ENCODE results near the gene TNFRSF1B.

The TNFRSF1B gene

GRCh38 chr1:12196641-12197482 is 30.1 kb downstream of the TNFRSF1B start:
- no peak overlapping the region for H3K4me3 ChIP-seq (ENCODE audit: extremely low read depth, insufficient read depth, low read length, poor library complexity, severe bottlenecking)
- H3K9me3 ChIP-seq (ENCODE audit: control insufficient read depth, low read length): no peaks in the 10 kb centered on the region
- WGBS, 2 experiments (ENCODE audit: insufficient coverage in 2 of 2): 51 to 55% methylated on average over 15 to 16 of the region's 20 CpGs
- H3K27ac ChIP-seq (ENCODE audit: low read depth, low read length, severe bottlenecking): no peak overlapping the region
- no peaks in the 10 kb centered on the region for H3K36me3 ChIP-seq (ENCODE audit: control insufficient read depth, insufficient read depth, low read length)
- H3K4me1 ChIP-seq (ENCODE audit: control insufficient read depth, insufficient read depth, low read length, poor library complexity, severe bottlenecking): peaks cover 6% of the 10 kb centered on the region

GRCh38 chr1:12197483-12197880 is 30.7 kb downstream of the TNFRSF1B start:
- H3K36me3 ChIP-seq (ENCODE audit: control insufficient read depth, insufficient read depth, low read length): no peaks in the 10 kb centered on the region
- peaks cover 6% of the 10 kb centered on the region for H3K4me1 ChIP-seq (ENCODE audit: control insufficient read depth, insufficient read depth, low read length, poor library complexity, severe bottlenecking)
- H3K9me3 ChIP-seq (ENCODE audit: control insufficient read depth, low read length): no peaks in the 10 kb centered on the region
- H3K4me3 ChIP-seq (ENCODE audit: extremely low read depth, insufficient read depth, low read length, poor library complexity, severe bottlenecking): no peak overlapping the region
- 92 to 96% methylated on average over 2 to 3 of the region's 7 CpGs for WGBS, 2 experiments (ENCODE audit: insufficient coverage in 2 of 2)
- no peak overlapping the region for H3K27ac ChIP-seq (ENCODE audit: low read depth, low read length, severe bottlenecking)

- peaks cover 6% of the 10 kb centered on the region for H3K4me1 ChIP-seq (ENCODE audit: control insufficient read depth, insufficient read depth, low read length, poor library complexity, severe bottlenecking)
- H3K4me3 ChIP-seq (ENCODE audit: extremely low read depth, insufficient read depth, low read length, poor library complexity, severe bottlenecking): no peak overlapping the region
- H3K27ac ChIP-seq (ENCODE audit: low read depth, low read length, severe bottlenecking): no peak overlapping the region
- no peaks in the 10 kb centered on the region for H3K36me3 ChIP-seq (ENCODE audit: control insufficient read depth, insufficient read depth, low read length)
- H3K9me3 ChIP-seq (ENCODE audit: control insufficient read depth, low read length): no peaks in the 10 kb centered on the region
- 96 to 99% methylated on average over 7 of the region's 7 CpGs for WGBS, 2 experiments (ENCODE audit: insufficient coverage in 2 of 2)
These were observed 33.4 kb downstream of the TNFRSF1B start for GRCh38 chr1:12200208-12200607.

- no peak overlapping the region for H3K27ac ChIP-seq (ENCODE audit: low read depth, low read length, severe bottlenecking)
- no peaks in the 10 kb centered on the region for H3K9me3 ChIP-seq (ENCODE audit: control insufficient read depth, low read length)
- peaks cover 3% of the 10 kb centered on the region for H3K4me1 ChIP-seq (ENCODE audit: control insufficient read depth, insufficient read depth, low read length, poor library complexity, severe bottlenecking)
- H3K36me3 ChIP-seq (ENCODE audit: control insufficient read depth, insufficient read depth, low read length): no peaks in the 10 kb centered on the region
- H3K4me3 ChIP-seq (ENCODE audit: extremely low read depth, insufficient read depth, low read length, poor library complexity, severe bottlenecking): no peak overlapping the region
- WGBS, 2 experiments (ENCODE audit: insufficient coverage in 2 of 2): 94 to 96% methylated on average over 12 to 16 of the region's 18 CpGs
These were observed 34.8 kb downstream of the TNFRSF1B start for GRCh38 chr1:12201352-12202189.

- Histone ChIP-seq H3K9me3 (ENCODE audit: control insufficient read depth, low read length) (no peaks in the 10 kb centered on the region), H3K4me3 (ENCODE audit: extremely low read depth, insufficient read depth, low read length, poor library complexity, severe bottlenecking) (no peak overlapping the region), H3K4me1 (ENCODE audit: control insufficient read depth, insufficient read depth, low read length, poor library complexity, severe bottlenecking) (peaks cover 2% of the 10 kb centered on the region), H3K27ac (ENCODE audit: low read depth, low read length, severe bottlenecking) (no peak overlapping the region), H3K36me3 (ENCODE audit: control insufficient read depth, insufficient read depth, low read length) (no peaks in the 10 kb centered on the region)
- WGBS, 2 experiments (ENCODE audit: insufficient coverage in 2 of 2): 82 to 86% methylated on average over 1 to 5 of the region's 6 CpGs
These were observed 35.4 kb downstream of the TNFRSF1B start for GRCh38 chr1:12202190-12202497.

GRCh38 chr1:12202577-12202976 is 35.8 kb downstream of the TNFRSF1B start:
- no peak overlapping the region for H3K4me3 ChIP-seq (ENCODE audit: extremely low read depth, insufficient read depth, low read length, poor library complexity, severe bottlenecking)
- WGBS, 2 experiments (ENCODE audit: insufficient coverage in 2 of 2): 90 to 95% methylated on average over 2 to 4 of the region's 4 CpGs
- H3K9me3 ChIP-seq (ENCODE audit: control insufficient read depth, low read length): no peaks in the 10 kb centered on the region
- peaks cover 2% of the 10 kb centered on the region for H3K4me1 ChIP-seq (ENCODE audit: control insufficient read depth, insufficient read depth, low read length, poor library complexity, severe bottlenecking)
- H3K27ac ChIP-seq (ENCODE audit: low read depth, low read length, severe bottlenecking): no peak overlapping the region
- H3K36me3 ChIP-seq (ENCODE audit: control insufficient read depth, insufficient read depth, low read length): no peaks in the 10 kb centered on the region

GRCh38 chr1:12203216-12204007 is 36.6 kb downstream of the TNFRSF1B start:
- Histone ChIP-seq H3K27ac (ENCODE audit: low read depth, low read length, severe bottlenecking) (no peak overlapping the region), H3K4me3 (ENCODE audit: extremely low read depth, insufficient read depth, low read length, poor library complexity, severe bottlenecking) (no peak overlapping the region), H3K36me3 (ENCODE audit: control insufficient read depth, insufficient read depth, low read length) (no peaks in the 10 kb centered on the region), H3K4me1 (ENCODE audit: control insufficient read depth, insufficient read depth, low read length, poor library complexity, severe bottlenecking) (peaks cover 2% of the 10 kb centered on the region), H3K9me3 (ENCODE audit: control insufficient read depth, low read length) (no peaks in the 10 kb centered on the region)
- 90 to 92% methylated on average over 17 of the region's 20 CpGs for WGBS, 2 experiments (ENCODE audit: insufficient coverage in 2 of 2)

- WGBS, 2 experiments (ENCODE audit: insufficient coverage in 2 of 2): 53% methylated on average over 4 of the region's 7 CpGs; no CpG with 5 or more reads in 1 of the 2 experiments
These were observed 37.3 kb downstream of the TNFRSF1B start for GRCh38 chr1:12204140-12204539.

GRCh38 chr1:12204754-12205658 is 38.2 kb downstream of the TNFRSF1B start:
- Histone ChIP-seq H3K36me3 (ENCODE audit: control insufficient read depth, insufficient read depth, low read length) (no peaks in the 10 kb centered on the region), H3K9me3 (ENCODE audit: control insufficient read depth, low read length) (no peaks in the 10 kb centered on the region), H3K4me3 (ENCODE audit: extremely low read depth, insufficient read depth, low read length, poor library complexity, severe bottlenecking) (no peak overlapping the region), H3K4me1 (ENCODE audit: control insufficient read depth, insufficient read depth, low read length, poor library complexity, severe bottlenecking) (no peaks in the 10 kb centered on the region), H3K27ac (ENCODE audit: low read depth, low read length, severe bottlenecking) (no peak overlapping the region)
- WGBS, 2 experiments (ENCODE audit: insufficient coverage in 2 of 2): 86 to 97% methylated on average over 5 of the region's 7 CpGs

More at GRCh38 chr1:12204140-12204539, 37.3 kb downstream of the TNFRSF1B start:
- no peak overlapping the region for H3K4me3 ChIP-seq (ENCODE audit: extremely low read depth, insufficient read depth, low read length, poor library complexity, severe bottlenecking)
- no peaks in the 10 kb centered on the region for H3K9me3 ChIP-seq (ENCODE audit: control insufficient read depth, low read length)
- no peak overlapping the region for H3K27ac ChIP-seq (ENCODE audit: low read depth, low read length, severe bottlenecking)
- H3K36me3 ChIP-seq (ENCODE audit: control insufficient read depth, insufficient read depth, low read length): no peaks in the 10 kb centered on the region
- no peaks in the 10 kb centered on the region for H3K4me1 ChIP-seq (ENCODE audit: control insufficient read depth, insufficient read depth, low read length, poor library complexity, severe bottlenecking)

- Histone ChIP-seq H3K27ac (ENCODE audit: low read depth, low read length, severe bottlenecking) (no peak overlapping the region), H3K36me3 (ENCODE audit: control insufficient read depth, insufficient read depth, low read length) (no peaks in the 10 kb centered on the region), H3K4me3 (ENCODE audit: extremely low read depth, insufficient read depth, low read length, poor library complexity, severe bottlenecking) (no peak overlapping the region), H3K4me1 (ENCODE audit: control insufficient read depth, insufficient read depth, low read length, poor library complexity, severe bottlenecking) (no peaks in the 10 kb centered on the region), H3K9me3 (ENCODE audit: control insufficient read depth, low read length) (no peaks in the 10 kb centered on the region)
- 83 to 90% methylated on average over 2 to 3 of the region's 5 CpGs for WGBS, 2 experiments (ENCODE audit: insufficient coverage in 2 of 2)
These were observed 39.4 kb downstream of the TNFRSF1B start for GRCh38 chr1:12206238-12206637.
